Activated CD4-positive, alpha-beta T cell treated with anti-CD3 and anti-CD28 coated beads, Interleukin-2, Interleukin-4, amounts not matched to agents 100 ng/mL and 50 ng/mL, durations not matched to agents 16 hours and 8 hours (primary cell): ENCODE measurements around the gene CTDSPL2.
"Not testable (repeated sequence)": the region's sequence is repeated elsewhere in the genome, so short reads cannot be mapped to it uniquely, and the experiment has no call there.

Source experiments
- DNase-seq: peaks from one replicate; pipeline ENCODE4 v3.0.0-alpha.2; 2020; ENCODE audit warnings: low spot score

Gene CTDSPL2

GRCh38 chr15:44426975-44427755 is at the start of gene CTDSPL2:
TSS of gene CTDSPL2 (plus strand) at chr15:44427629. CDS start at chr15:44459015, 31,386 bp downstream.
- peak; percentile 97 for DNase-seq

GRCh38 chr15:44381236-44381635 is 46.2 kb upstream of the CTDSPL2 start:
- DNase-seq, result no peak

- no peak for DNase-seq
Observed at GRCh38 chr15:44385344-44385942, 42.0 kb upstream of the CTDSPL2 start.

- no peak for DNase-seq
Observed at GRCh38 chr15:44394062-44394461, 33.4 kb upstream of the CTDSPL2 start.

- DNase-seq, result no peak
Observed at GRCh38 chr15:44394562-44394961, 32.9 kb upstream of the CTDSPL2 start.

- no peak for DNase-seq
Observed at GRCh38 chr15:44397869-44398268, 29.6 kb upstream of the CTDSPL2 start.

- peak; percentile 70 for DNase-seq
Observed at GRCh38 chr15:44414001-44414400, 13.4 kb upstream of the CTDSPL2 start.

GRCh38 chr15:44427756-44428724 is 611 bp downstream of the CTDSPL2 start:
- DNase-seq, result peak; percentile 19

- no peak for DNase-seq
Observed at GRCh38 chr15:44435893-44436667, 8.7 kb downstream of the CTDSPL2 start.

GRCh38 chr15:44438402-44438801 is 11.0 kb downstream of the CTDSPL2 start:
- DNase-seq, result no peak

GRCh38 chr15:44441095-44441501 is 13.7 kb downstream of the CTDSPL2 start:
- no peak for DNase-seq

- DNase-seq, result no peak
Observed at GRCh38 chr15:44443515-44443914, 16.1 kb downstream of the CTDSPL2 start.

- no peak for DNase-seq
Observed at GRCh38 chr15:44447772-44448376, 20.4 kb downstream of the CTDSPL2 start.

- peak; percentile 24 for DNase-seq
Observed at GRCh38 chr15:44450172-44450571, 22.7 kb downstream of the CTDSPL2 start.

GRCh38 chr15:44453578-44454283 is 26.3 kb downstream of the CTDSPL2 start:
- DNase-seq, result not testable (repeated sequence)

- DNase-seq, result no peak
Observed at GRCh38 chr15:44458429-44458828, 31.0 kb downstream of the CTDSPL2 start.

- peak; percentile 31 for DNase-seq
Observed at GRCh38 chr15:44468709-44469385, 41.4 kb downstream of the CTDSPL2 start.

GRCh38 chr15:44471885-44472455 is 44.5 kb downstream of the CTDSPL2 start:
- DNase-seq, result no peak

- DNase-seq, result no peak
Observed at GRCh38 chr15:44479343-44479742, 51.9 kb downstream of the CTDSPL2 start.

- no peak for DNase-seq
Observed at GRCh38 chr15:44482090-44482489, 54.7 kb downstream of the CTDSPL2 start.
